NCI-H187 treated with DMSO at 0.1 percent for 48 hours (cell line): ENCODE results near the gene SLC38A10.
A peak's percentile ranks its signal among the peaks of the same experiment; 100 is the strongest.

Source experiments
- DNase-seq: peaks from one replicate; lab custom pipeline; 2025; lab: John Stamatoyannopoulos, UW

SLC38A10 gene

DNA sequence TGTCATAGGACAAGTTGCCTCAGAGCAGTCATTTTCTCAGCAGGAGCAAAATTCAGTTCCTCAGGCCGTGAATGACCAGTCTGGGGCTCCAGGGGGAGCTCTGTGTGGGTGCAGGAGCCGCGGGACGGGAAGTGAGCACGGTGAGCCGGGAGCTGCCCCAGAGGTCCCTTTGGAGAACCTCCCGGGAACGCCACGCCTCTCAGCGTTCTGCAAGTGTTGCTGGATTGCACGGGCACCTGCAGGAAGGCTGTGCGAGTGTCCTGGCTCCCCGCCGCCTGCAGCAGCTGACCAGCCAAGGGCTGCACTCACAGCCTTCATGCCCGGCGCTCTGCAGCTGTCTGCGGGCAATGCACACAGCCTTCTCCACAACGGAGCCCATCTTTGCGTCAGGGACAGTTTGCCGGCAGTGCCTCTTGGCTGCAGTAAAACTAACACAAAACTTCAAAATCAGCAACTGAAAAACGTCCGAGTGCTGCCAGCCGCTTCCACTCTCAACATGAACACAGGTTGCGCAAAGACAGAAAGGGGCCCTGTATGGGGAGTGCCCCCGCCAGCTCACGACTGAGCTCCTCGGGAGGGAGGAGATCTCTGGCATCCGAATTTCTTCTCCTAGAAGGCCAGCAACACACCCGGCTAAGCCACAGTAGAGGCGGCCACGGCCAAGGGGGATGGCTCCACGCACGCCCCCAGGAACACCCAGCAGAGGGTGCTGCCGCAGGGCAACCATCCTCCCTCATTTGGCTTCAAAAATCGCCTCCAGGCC, 40.0 kb downstream of the SLC38A10 start:
- peak; percentile 27 for DNase-seq

- no peak for DNase-seq
Measured at GRCh38 chr17:81253358-81254131, 41.6 kb downstream of the SLC38A10 start.

DNA sequence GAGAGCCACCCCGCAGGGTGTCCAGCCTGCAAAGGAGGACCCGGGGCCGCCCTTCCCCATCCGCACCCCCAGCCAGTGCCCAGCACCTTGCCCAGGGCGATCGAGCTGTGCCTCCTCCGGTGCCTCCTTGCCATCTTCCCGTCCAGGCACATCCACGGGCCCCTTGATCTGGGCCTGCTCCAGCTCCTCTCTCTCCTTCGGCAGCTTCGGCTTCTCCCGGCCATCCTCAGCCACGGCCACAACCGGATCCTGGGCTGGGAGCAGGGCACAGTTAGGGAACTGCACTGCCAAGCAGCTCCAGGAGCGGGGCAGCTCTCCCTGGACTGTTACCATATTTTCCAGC, 42.1 kb downstream of the SLC38A10 start:
- DNase-seq = no peak

DNA sequence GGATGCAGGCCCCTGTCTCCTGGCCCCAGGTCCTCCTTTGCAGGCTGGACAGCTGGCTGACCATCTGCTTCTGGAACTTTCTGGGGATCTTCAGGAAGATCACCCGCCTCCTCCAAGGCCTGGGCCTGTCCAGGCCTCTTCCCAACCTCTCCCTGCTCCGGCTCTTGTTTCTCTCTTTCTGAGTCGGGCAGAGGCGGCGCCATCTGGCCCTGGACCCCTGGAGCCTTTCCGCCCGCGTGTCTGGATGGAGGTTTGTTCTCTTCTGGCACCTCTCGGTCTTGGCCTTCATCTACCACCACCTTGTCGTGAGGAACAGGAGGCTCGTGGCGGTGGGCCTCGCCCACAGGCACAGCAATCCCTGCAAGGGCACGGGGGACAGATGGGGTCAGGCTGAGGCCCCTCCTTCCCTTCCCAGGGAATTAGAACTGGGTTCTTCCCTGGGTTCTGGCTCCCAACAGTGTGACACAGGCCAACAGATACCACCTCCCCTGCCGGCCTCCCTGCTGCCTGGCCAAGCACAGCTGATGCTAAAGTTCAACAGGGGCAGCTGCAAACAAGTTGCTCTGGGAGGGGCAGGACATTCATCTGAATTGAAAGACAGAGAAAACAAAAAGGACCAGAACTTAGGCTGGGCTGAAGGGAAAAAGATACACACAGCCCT, 42.7 kb downstream of the SLC38A10 start:
- DNase-seq = no peak

DNA sequence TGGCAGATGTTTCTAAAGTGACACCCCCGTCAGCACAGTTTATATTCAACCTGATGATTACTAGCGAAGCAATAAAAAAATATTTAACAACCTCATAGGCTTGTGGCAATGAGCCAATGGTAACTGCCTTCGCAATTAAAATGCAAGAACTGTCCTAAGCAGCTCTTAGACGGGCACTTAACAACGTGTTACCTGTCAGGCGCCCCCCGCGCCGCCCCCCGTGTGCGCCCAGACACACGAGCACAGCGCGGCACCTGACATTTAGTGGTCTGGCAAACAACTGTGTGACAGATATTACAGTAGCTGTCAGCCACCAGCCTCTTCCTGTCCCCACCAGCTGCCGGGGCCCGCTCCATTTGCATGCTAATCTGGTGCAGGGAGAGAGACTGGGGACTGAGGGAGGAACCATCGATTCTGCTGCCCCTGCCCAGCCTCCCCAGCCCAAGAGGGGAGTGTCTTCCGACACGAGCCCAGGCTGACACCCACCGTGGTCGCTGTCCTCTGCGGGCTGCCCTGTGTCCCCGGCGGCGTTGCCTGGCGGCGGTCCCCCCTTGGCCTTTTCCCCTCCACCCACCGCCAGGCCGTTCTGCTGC, 43.3 kb downstream of the SLC38A10 start:
- DNase-seq = peak; percentile 89

- DNase-seq = no peak
Measured at GRCh38 chr17:81251094-81251708, 43.9 kb downstream of the SLC38A10 start.

DNA sequence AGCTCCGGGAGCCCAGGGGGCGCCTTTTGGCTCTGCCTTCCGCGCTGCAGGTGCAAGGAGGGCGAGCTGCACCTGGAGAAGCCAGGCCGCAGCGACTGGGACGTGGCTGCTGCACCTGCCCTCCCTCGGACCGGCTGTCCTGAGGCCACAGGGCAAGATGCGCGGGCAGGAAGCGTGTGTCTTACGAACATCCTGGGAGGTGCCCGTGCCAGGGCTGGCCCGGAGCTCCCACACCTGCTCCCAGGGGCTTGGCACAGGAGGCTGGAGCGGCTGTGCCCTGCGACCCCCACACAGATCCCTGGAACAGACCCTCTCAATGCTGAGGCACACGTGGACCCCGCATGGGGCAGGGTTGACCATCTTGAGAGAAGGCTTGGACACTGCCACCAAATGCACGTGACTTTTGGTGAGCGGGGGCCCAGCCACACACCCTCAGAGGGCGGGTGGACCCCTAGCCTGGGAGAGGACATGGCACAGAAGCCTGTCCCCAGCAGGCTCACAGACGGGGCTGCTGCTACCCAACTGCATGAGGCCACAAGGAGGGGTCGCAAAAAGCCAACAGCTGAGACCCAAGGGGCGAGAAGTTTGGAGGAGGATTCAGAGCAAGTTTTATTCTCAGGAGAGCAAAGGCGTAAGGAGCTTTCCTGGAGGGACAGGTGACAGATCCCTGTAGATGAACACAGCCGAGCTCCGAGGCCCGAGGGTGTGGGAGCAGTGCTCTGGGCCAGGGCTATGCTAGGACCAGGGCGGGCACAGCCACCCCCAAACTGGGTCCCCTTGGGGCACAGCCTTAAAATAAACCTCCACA, 44.6 kb downstream of the SLC38A10 start:
- no peak for DNase-seq

DNA sequence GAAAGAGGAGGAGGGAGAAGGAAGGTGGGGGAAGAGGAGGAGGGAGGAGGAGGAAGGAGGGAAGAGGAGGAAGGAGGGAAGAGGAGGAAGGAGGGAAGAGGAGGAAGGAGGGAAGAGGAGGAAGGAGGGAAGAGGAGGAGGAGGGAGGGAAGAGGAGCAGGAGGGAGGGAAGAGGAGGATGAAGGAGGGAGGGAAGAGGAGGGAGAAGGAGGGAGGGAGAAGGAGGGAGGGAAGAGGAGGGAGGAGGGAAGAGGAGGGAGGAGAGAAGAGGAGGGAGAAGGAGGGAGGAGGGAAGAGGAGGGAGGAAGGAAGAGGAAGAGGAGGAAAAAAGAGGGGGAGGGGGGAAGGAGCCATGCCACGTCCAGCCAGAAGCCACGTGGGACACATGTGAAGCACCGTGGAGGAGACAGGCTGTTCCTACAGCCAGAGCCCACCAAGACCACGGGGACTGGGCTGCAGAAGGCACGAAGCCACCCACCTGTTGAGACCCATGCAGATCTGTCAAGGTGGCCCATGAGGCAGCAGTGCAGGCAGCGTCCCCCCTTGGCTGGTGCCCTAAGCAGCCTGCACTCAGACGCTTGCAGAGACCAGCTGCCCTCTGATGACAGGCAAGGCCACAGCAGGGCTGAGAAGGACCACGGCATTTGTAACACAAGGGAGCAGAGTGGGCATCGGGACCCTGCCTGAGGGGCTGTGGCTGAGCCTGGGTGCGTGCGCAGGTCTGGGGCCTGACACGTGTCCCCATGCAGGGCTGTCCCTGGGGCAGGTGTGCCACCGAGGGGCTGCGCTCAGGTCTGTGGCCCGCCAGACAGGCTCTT, 45.7 kb downstream of the SLC38A10 start:
- DNase-seq = no peak

GRCh38 chr17:81248649-81249048, 46.5 kb downstream of the SLC38A10 start:
- DNase-seq = no peak

- DNase-seq = no peak
Measured at GRCh38 chr17:81247339-81247990, 47.6 kb downstream of the SLC38A10 start.

- DNase-seq = no peak
Measured at GRCh38 chr17:81246679-81247338, 48.3 kb downstream of the SLC38A10 start.

DNA sequence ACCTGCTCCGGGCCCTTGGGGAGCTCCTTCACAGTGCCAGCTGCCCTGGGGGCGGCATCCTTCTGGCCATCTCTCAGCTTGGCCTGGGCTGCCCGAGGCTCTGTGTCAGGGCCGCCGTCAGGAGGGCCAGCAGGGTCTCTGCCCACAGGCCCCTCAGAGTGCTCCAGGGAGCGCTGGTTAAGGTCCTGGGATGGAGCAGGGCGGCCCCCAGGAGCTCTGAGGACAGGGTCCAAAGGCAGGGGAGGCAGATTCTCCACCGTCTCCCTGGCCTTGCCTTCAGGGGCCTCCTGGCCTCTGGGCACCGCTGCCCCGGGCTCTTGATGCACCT, 48.8 kb downstream of the SLC38A10 start:
- DNase-seq = no peak

- no peak for DNase-seq
Measured at GRCh38 chr17:81245665-81246342, 49.3 kb downstream of the SLC38A10 start.

DNA sequence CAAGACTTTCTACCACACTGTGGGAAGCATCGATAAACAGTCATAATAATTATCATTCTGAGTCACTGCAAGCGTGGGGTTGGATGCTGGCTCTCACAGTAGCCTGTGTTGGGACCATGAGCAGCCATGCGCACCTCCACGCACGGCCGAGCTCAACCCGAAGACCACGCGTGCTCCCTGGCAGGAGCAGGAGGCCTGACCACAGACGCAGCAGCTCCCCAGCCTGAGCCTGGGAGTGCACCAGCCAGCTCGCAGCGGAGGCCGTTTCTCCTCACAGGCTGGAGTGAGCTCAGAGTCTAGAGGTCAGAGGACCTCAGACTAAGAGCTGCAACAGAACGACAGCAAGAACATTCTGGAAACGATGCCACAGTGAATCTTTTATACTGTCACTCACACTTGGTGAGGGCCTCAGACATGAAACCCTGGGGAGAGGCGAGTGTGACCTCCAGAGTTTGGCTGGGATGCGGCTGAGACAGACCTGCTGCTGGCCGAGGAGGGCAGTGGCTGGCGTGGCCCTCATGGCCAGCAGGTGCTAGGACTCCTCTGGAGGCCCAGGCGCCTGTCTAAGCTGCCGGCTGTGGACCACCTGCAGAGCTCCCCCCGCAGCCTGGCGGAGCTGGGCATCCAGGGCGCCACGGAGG, 50.0 kb downstream of the SLC38A10 start:
- no peak for DNase-seq

DNA sequence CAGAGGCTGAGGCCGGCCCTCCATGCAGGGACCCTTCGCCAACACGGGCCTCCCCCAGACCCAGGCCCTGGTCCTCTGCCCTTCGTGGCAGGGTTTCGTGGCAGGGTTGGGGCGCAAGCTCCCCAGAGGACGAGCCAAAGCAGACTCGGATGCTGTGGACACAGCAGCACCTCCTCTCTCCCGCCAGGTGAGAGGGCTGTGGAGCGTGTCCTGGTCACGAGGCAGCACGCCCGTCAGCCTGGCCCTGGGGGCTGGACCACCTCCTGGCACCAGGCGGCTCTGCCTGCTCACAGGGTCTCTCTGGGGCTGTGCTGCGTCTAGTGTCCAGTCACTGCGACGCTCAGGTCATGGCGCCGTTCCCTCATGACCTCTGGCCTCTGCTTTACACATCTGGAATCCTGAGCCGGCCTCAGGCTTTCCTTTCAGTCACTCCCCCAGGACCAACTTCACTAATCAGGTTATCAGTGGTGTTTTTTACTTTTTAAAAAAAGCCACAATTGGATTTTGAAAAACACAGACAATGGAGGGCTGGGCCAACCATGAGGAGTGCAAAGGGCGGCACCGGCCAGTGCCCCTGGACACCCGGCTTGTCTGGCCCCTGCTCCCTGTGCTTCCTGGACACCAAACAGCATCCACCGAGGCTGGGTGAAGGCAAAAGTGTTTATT, 50.6 kb downstream of the SLC38A10 start:
- DNase-seq = no peak

DNA sequence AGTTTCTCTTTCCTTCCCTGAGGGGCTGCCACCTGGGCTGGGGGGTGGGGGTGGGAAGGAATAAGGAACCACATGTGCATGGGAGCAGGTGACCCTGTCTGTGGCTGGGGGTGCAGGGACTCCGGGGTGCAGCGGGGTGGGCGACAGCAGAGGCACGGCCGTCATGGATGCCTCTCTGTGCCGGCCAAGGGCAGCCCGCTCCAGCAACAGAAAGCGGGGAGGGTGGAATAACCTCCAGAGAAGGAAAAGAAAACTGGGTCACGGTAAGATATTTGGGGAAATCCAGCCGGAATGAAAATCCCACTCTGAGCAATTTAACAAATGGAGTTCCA, 51.8 kb downstream of the SLC38A10 start:
- DNase-seq = no peak

GRCh38 chr17:81242421-81243332, 52.4 kb downstream of the SLC38A10 start:
- DNase-seq = no peak
